ENCODE measurements around the gene AQP12A. TPM values are rescaled to one million over a fixed set of nuclear protein-coding genes. Genes with fewer than 3 reads are reported as not detected.
A peak's percentile ranks its signal among the peaks of the same experiment; 100 is the strongest.
"Not testable (repeated sequence)": the region's sequence is repeated elsewhere in the genome, so short reads cannot be mapped to it uniquely, and the experiment has no call there.

The AQP12A gene
- total RNA-seq, 1 donor from 2014 or later: not detected

GRCh38 chr2:240689975-240690374, 1.7 kb upstream of the AQP12A start:
- peak; percentile 34 for DNase-seq
- H3K9me3 ChIP-seq: no peaks in the 10 kb centered on the region
- H3K36me3 ChIP-seq: no peaks in the 10 kb centered on the region
- TF ChIP-seq, protein P1, sequence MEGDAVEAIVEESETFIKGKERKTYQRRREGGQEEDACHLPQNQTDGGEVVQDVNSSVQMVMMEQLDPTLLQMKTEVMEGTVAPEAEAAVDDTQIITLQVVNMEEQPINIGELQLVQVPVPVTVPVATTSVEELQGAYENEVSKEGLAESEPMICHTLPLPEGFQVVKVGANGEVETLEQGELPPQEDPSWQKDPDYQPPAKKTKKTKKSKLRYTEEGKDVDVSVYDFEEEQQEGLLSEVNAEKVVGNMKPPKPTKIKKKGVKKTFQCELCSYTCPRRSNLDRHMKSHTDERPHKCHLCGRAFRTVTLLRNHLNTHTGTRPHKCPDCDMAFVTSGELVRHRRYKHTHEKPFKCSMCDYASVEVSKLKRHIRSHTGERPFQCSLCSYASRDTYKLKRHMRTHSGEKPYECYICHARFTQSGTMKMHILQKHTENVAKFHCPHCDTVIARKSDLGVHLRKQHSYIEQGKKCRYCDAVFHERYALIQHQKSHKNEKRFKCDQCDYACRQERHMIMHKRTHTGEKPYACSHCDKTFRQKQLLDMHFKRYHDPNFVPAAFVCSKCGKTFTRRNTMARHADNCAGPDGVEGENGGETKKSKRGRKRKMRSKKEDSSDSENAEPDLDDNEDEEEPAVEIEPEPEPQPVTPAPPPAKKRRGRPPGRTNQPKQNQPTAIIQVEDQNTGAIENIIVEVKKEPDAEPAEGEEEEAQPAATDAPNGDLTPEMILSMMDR (IDR thresholded peaks at IDR 0.05): no peak
- no peak overlapping the region for H3K4me3 ChIP-seq
- no peak for ATAC-seq
- H3K27me3 ChIP-seq: no peaks in the 10 kb centered on the region
- H3K4me1 ChIP-seq: no peaks in the 10 kb centered on the region
- H3K27ac ChIP-seq: no peak overlapping the region
- intact Hi-C loops (cut with DNase I): no loop called here

- H3K9me3 ChIP-seq; ATAC-seq; H3K27me3 ChIP-seq; H3K4me1 ChIP-seq; H3K4me3 ChIP-seq; H3K27ac ChIP-seq; intact Hi-C loops (cut with DNase I); H3K36me3 ChIP-seq: not testable (repeated sequence)
- DNase-seq: peak; percentile 46
Measured at GRCh38 chr2:240690421-240691074, 1.1 kb upstream of the AQP12A start.

- not testable (repeated sequence) for H3K9me3 ChIP-seq, ATAC-seq
Measured at GRCh38 chr2:240691075-240691427, 615 bp upstream of the AQP12A start.

GRCh38 chr2:240692583-240693561, 1.2 kb downstream of the AQP12A start:
- H3K4me3 ChIP-seq; H3K36me3 ChIP-seq; intact Hi-C loops (cut with DNase I); H3K27me3 ChIP-seq; H3K4me1 ChIP-seq; DNase-seq; ATAC-seq; H3K9me3 ChIP-seq; H3K27ac ChIP-seq: not testable (repeated sequence)

More at GRCh38 chr2:240691075-240691427, 615 bp upstream of the AQP12A start:
- H3K27me3 ChIP-seq; H3K4me1 ChIP-seq; DNase-seq; H3K27ac ChIP-seq; H3K36me3 ChIP-seq; intact Hi-C loops (cut with DNase I); H3K4me3 ChIP-seq: not testable (repeated sequence)

DNA sequence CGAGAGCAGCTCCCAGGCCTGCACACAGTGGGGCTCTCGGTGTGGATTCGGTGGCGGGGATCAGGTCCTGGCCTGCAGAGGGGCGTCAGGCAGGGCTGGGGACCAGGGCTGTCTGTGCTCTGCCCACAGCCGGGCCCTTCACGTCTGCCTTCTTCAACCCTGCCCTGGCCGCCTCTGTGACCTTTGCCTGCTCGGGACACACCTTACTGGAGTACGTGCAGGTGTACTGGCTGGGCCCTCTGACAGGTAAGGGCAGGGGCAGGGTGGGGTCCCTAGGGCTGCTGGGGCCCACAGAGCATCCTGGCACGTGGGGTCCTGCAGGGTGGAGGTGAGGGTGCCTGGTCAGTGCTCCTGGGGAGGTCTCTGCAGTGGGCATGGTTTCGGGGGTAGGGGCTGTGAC, 2.6 kb downstream of the AQP12A start:
- H3K27ac ChIP-seq; H3K36me3 ChIP-seq; intact Hi-C loops (cut with DNase I); H3K27me3 ChIP-seq; DNase-seq; ATAC-seq; H3K4me3 ChIP-seq; H3K4me1 ChIP-seq; H3K9me3 ChIP-seq: not testable (repeated sequence)

- intact Hi-C loops (cut with DNase I); H3K4me1 ChIP-seq; DNase-seq; H3K27me3 ChIP-seq; H3K27ac ChIP-seq; H3K36me3 ChIP-seq; H3K9me3 ChIP-seq; H3K4me3 ChIP-seq; ATAC-seq: not testable (repeated sequence)
Measured at GRCh38 chr2:240695593-240695992, 3.9 kb downstream of the AQP12A start.

DNA sequence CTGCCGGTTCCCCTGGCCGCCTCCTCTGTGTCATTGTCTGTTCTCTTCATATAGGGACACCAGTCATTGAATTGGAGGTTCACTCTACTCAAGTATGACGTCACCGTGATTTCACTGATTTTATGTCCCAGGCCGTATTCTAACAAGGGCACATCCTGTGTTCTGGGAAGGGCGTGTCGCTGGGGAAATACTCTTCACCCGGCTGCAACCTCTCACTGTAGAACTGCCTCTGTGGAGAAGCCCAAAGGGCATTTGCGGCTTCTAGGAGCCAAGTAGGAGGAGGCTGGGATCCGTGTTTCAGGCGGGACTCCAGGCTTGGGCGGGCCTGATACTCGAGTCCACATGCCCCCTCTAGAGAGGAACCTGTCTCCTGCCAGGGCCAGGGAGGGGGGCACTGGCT, 4.8 kb downstream of the AQP12A start:
- DNase-seq; intact Hi-C loops (cut with DNase I); H3K27ac ChIP-seq; H3K9me3 ChIP-seq; H3K27me3 ChIP-seq; H3K4me3 ChIP-seq; H3K4me1 ChIP-seq; H3K36me3 ChIP-seq; ATAC-seq: not testable (repeated sequence)

DNA sequence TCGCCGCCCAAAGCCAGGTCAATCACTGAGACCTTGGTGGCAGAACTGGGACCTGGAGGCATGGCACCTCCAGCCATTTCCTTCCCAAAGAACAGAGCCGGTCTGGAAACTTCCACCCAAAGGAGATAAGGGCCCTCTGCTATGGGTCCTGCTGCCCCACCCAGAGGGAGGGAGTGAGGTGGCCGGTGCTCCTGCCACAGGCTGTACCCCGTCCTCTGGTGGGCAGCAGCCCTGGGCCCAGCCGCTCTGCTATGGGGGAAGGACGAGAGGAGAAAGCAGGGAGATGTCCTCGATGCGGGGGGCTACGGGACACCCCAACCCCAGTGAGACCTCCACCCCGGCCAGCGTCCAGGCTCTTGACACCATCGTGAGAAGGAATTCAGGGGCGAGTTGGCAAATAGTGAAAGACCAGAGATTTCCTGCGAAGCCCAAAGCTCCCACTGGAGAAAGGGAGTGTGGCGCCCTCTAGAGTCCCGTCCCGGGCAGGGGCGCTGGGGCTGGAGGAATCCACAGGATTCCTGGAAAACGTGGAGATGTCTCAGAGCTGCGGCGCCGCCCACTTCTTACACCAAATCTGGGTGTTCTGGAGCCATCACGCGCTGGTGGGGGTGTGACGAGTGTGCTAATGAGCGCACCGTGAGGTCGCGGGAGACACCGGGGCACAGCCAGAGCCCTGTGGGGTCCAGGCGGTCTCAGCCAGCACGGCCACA, 7.3 kb downstream of the AQP12A start:
- H3K36me3 ChIP-seq; H3K4me1 ChIP-seq; DNase-seq; H3K9me3 ChIP-seq; H3K27ac ChIP-seq; intact Hi-C loops (cut with DNase I); H3K27me3 ChIP-seq; H3K4me3 ChIP-seq: not testable (repeated sequence)
- peak; percentile 50 for ATAC-seq

GRCh38 chr2:240699835-240700234, 8.2 kb downstream of the AQP12A start:
- ATAC-seq; H3K27ac ChIP-seq; intact Hi-C loops (cut with DNase I): not testable (repeated sequence)

DNA sequence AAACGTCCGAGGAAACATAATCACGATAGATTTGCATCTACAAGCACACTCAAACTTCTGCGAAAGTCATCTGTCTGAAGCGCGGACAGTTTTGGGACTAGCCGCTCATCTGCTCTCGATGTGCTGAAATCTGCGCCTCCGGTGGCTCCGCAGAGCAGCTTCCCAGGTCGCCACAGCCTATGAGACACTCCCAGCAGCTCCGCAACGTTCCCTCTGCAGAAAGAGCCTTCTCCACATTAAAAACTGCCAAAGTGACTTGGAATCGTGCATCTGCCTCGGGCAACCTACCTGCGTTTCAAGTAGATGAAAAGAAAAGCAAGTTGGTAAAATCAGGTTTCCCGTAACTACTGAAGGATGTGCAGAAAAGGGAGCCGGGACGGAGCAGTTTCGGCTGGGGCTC, 8.9 kb downstream of the AQP12A start:
- H3K27me3 ChIP-seq; DNase-seq; H3K4me1 ChIP-seq; H3K4me3 ChIP-seq; H3K27ac ChIP-seq; H3K36me3 ChIP-seq; ATAC-seq; intact Hi-C loops (cut with DNase I); H3K9me3 ChIP-seq: not testable (repeated sequence)

More at GRCh38 chr2:240699835-240700234, 8.2 kb downstream of the AQP12A start:
- DNase-seq, H3K27me3 ChIP-seq, H3K4me1 ChIP-seq, H3K9me3 ChIP-seq, H3K36me3 ChIP-seq, H3K4me3 ChIP-seq: not testable (repeated sequence)

All from upper lobe of right lung (tissue), 1 donor.